ENCODE results near the gene BCL2L13. TPM values are rescaled to one million over a fixed set of nuclear protein-coding genes. Genes with fewer than 3 reads are reported as not detected.

BCL2L13 gene
- total RNA-seq, 1 donor, result 25.9 TPM

DNA sequence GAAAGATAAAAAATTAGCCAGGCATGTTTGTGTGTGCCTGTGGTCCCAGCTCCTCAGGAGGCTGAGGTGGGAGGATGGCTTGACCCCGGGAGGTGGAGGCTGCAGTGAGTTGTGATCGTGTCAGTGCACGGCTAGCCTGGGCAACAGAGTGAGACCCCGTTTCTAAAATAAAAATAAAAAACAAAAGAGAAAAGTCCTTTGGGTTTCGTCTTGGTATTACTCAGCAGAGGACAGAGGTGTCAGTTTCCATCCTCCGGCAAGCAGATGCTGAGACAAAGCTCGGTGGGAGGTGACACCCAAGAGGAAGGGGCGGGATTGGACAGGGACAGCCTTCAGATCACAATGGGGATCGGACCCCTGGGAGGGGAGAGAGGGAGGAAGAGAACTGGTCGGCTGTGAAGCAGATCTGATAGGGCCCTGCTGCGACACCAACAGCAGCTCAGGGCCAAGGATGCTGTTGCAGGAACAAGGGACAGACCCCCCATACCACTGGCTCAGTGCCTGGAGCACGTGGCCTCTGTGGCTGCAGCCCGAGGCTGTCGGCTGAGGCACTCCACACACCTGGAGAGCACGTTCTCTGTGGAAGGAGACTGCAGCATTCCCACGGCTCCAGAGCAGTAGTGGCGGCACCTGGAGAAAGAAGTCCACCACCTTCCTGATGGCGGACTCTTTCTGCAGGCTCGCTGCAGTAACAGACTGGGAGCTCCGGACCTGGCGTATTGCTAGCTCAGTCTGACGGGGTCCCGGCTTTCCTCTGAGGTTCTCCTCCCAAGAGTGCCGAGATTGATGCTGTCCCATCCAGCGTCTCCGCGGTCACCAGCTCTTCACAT, 140.9 kb downstream of the BCL2L13 start:
- H3K4me3 ChIP-seq (ENCODE audit: low read length), result no peak overlapping the region

DNA sequence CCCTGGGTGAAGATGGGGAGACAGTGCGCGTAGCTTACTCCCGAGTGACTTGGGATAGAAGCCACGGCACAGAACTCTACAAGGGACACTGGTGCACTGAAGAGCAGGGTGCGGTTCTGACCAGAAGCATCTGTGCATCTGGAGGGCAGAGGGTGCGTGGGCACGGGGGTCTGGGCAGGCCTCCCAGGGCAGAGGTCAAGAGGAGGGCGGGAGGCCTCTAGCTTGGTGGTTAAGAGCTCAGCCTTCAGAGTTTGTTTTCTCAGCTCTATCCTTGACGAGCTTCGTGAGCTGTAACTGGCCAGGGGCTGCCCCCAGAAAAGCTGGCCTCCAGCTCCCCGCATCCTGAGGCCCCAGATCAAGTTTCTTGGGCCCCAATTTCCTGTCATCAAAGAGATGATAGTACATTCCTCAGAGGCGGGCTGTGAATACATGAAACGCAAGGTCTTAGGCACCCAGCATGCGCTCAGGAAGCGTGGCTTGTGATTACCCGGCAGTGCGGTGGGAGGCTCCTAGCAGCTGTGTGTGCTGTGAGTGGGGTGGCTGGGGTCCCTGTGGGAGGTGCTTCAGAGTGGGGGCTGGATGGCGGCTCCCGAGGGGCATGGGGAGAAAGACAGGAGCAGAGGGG, 141.7 kb downstream of the BCL2L13 start:
- Histone ChIP-seq H3K27me3 (ENCODE audit: insufficient read depth, low read length) (no peaks in the 10 kb centered on the region), H3K4me3 (ENCODE audit: low read length) (no peak overlapping the region), H3K4me1 (ENCODE audit: insufficient read depth, low read length) (peaks cover 69% of the 10 kb centered on the region), H3K9me3 (ENCODE audit: low read depth, low read length) (no peaks in the 10 kb centered on the region)

More for the DNA sequence above, 140.9 kb downstream of the BCL2L13 start:
- no peaks in the 10 kb centered on the region for H3K9me3 ChIP-seq (ENCODE audit: low read depth, low read length)
- H3K27me3 ChIP-seq (ENCODE audit: insufficient read depth, low read length), result no peaks in the 10 kb centered on the region
- peaks cover 77% of the 10 kb centered on the region for H3K4me1 ChIP-seq (ENCODE audit: insufficient read depth, low read length)

Other genes with a start within 250 kb of the BCL2L13 start
- not detected for gene SLC25A18, start 75.3 kb upstream of the BCL2L13 start, total RNA-seq
- 74.2 TPM for gene ATP6V1E1, start 10.0 kb upstream of the BCL2L13 start, total RNA-seq
- gene BID, start 135.7 kb downstream of the BCL2L13 start, total RNA-seq, result 44.3 TPM